Upper lobe of left lung (tissue), 4 donors: ENCODE measurements around the gene SRGAP2C.

Experiments used
- CTCF ChIP-seq, 6 experiments: fragments of 450-650 bp in 4 of 6; fragments of 200-600 bp in 2 of 6; sonication (generic) in 2 of 6; IDR thresholded peaks; one replicate each; pipeline ENCODE4 v1.5.1; 2016 to 2019; ENCODE audit warnings: antibody characterized with exemption in 6 of 6
- EP300 ChIP-seq, 4 donors: sonication (generic); formaldehyde crosslinking; IDR thresholded peaks; one replicate each; pipeline ENCODE4 v1.5.1; 2017; ENCODE audit warnings: antibody characterized with exemption in 4 of 4, control low read depth in 2 of 4
- POLR2A ChIP-seq, 4 donors: fragments of 450-650 bp; IDR thresholded peaks; one replicate each; pipeline ENCODE4 v1.5.1; 2016 to 2017; ENCODE audit warnings: antibody characterized with exemption in 4 of 4, mild to moderate bottlenecking in 2 of 4
- POLR2AphosphoS5 ChIP-seq, 2 donors: sonication (generic); formaldehyde crosslinking; IDR thresholded peaks; one replicate each; pipeline ENCODE4 v1.5.1; 2017; ENCODE audit warnings: antibody characterized with exemption in 2 of 2

GRCh38 chr1:121418369-121419049, 233.7 kb downstream of the SRGAP2C start:
- TF ChIP-seq CTCF (IDR thresholded peaks at IDR 0.05) (no peak), POLR2A (IDR thresholded peaks at IDR 0.05) (no peak), POLR2AphosphoS5 (IDR thresholded peaks at IDR 0.05) (no peak), EP300 (IDR thresholded peaks at IDR 0.05) (no peak)
